Keratinocyte (primary cell): ENCODE data around the gene PPP1CB.

Experiments used
- EZH2 ChIP-seq: IDR thresholded peaks from one replicate; pipeline ENCODE4 v1.6.1; 2012; ENCODE audit warnings: inconsistent platforms, mild to moderate bottlenecking, low read length, moderate library complexity
- TF ChIP-seq, protein P1 (sequence below), 3 experiments: IDR thresholded peaks in 1 of 3; conservative IDR thresholded peaks in 1 of 3; optimal IDR thresholded peaks in 1 of 3; 2 replicates in 2 of 3; 3 replicates in 1 of 3; pipeline versions ENCODE3 to v1.5.1; 2011; ENCODE audit warnings: low read length in 3 of 3, mild to moderate bottlenecking in 3 of 3, moderate library complexity in 2 of 3, control low read depth in 1 of 3, inconsistent platforms in 1 of 3; ENCODE audit not compliant: insufficient read depth in 2 of 3; ENCODE audit errors: extremely low read depth in 1 of 3

- TF ChIP-seq, protein P1, sequence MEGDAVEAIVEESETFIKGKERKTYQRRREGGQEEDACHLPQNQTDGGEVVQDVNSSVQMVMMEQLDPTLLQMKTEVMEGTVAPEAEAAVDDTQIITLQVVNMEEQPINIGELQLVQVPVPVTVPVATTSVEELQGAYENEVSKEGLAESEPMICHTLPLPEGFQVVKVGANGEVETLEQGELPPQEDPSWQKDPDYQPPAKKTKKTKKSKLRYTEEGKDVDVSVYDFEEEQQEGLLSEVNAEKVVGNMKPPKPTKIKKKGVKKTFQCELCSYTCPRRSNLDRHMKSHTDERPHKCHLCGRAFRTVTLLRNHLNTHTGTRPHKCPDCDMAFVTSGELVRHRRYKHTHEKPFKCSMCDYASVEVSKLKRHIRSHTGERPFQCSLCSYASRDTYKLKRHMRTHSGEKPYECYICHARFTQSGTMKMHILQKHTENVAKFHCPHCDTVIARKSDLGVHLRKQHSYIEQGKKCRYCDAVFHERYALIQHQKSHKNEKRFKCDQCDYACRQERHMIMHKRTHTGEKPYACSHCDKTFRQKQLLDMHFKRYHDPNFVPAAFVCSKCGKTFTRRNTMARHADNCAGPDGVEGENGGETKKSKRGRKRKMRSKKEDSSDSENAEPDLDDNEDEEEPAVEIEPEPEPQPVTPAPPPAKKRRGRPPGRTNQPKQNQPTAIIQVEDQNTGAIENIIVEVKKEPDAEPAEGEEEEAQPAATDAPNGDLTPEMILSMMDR (optimal IDR thresholded peaks at IDR 0.05 in 1 of 3, IDR thresholded peaks at IDR 0.05 in 1 of 3, conservative IDR thresholded peaks at IDR 0.05 in 1 of 3; ENCODE audit: extremely low read depth in 1 of 3, insufficient read depth in 2 of 3, low read length in 3 of 3): no peak
- TF ChIP-seq EZH2: no peak
Observed at GRCh38 chr2:28768422-28768821, 16.8 kb downstream of the PPP1CB start.
